ENCODE measurements around the gene WDR70.

Gene WDR70

DNA sequence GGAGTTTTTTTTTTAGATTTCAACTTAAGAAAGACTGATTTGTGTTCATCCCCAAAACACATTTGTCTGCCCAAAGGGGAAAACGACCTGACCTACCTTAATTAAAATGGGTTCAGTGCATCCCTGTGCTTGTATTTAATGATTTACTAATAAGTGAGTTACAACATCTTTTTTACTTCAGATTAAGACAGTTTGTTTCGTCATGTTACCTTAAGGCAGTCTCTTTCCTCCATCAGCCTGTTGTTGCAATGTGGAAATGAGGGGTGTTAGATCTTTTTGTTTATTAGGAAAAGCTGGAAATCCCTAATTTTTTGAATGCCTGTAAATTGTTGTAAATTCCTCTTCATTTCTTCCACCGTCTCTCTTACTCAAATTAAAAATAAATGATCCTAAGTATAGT, 283.2 kb downstream of the WDR70 start:
- TF ChIP-seq, protein P1, sequence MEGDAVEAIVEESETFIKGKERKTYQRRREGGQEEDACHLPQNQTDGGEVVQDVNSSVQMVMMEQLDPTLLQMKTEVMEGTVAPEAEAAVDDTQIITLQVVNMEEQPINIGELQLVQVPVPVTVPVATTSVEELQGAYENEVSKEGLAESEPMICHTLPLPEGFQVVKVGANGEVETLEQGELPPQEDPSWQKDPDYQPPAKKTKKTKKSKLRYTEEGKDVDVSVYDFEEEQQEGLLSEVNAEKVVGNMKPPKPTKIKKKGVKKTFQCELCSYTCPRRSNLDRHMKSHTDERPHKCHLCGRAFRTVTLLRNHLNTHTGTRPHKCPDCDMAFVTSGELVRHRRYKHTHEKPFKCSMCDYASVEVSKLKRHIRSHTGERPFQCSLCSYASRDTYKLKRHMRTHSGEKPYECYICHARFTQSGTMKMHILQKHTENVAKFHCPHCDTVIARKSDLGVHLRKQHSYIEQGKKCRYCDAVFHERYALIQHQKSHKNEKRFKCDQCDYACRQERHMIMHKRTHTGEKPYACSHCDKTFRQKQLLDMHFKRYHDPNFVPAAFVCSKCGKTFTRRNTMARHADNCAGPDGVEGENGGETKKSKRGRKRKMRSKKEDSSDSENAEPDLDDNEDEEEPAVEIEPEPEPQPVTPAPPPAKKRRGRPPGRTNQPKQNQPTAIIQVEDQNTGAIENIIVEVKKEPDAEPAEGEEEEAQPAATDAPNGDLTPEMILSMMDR (IDR thresholded peaks at IDR 0.05; ENCODE audit: low read depth, low read length) = no peak
- Histone ChIP-seq H3K9me3 (ENCODE audit: severe bottlenecking) (no peaks in the 10 kb centered on the region), H3K27me3 (ENCODE audit: insufficient read depth, low read depth, severe bottlenecking) (no peaks in the 10 kb centered on the region), H3K4me3 (ENCODE audit: low read depth, low read length) (no peak overlapping the region), H3K27ac (no peak overlapping the region; the same call in 1 of the 2 replicates), H3K36me3 (no peaks in the 10 kb centered on the region)
- DNase-seq = no peak

DNA sequence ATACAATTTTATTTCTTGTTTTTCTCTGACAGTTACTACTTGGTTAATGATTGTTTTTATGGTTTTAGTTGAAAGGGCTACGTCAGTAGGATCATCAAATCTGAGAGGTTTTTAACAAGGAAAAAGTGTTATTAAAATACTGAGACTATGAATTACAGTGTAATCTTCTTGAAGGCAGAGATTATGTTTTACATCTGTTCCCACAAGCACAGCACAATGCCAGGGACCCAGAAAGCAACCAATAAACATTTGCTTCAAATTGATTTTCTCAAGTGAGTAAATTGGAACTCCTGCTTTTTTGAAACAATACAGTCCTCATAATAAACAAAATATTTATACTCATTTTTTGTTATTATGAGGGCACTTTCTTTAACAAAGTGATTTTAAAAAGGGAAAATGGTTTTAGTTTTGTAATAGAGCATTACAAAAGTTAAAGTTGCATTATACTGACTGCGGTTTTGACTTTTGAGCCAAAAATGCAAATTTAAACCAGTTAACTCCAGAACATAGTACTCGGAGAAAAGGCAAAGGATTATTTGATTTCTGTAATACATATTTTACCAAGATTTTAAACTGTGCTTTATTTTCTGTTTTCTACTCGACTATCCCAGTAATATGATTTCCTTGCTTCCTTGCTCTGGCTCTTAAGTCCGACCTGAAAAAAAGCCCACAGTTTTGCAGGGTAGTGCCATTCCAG, 283.8 kb downstream of the WDR70 start:
- Histone ChIP-seq H3K27me3 (ENCODE audit: insufficient read depth, low read depth, severe bottlenecking) (no peaks in the 10 kb centered on the region), H3K4me3 (ENCODE audit: low read depth, low read length) (no peak overlapping the region), H3K9me3 (ENCODE audit: severe bottlenecking) (no peaks in the 10 kb centered on the region), H3K27ac (peak overlapping the region; percentile 5; the same call in 1 of the 2 replicates), H3K36me3 (no peaks in the 10 kb centered on the region)
- DNase-seq = no peak
- TF ChIP-seq, protein P1 (IDR thresholded peaks at IDR 0.05; ENCODE audit: low read depth, low read length) = no peak

GRCh38 chr5:37663538-37663937, 284.4 kb downstream of the WDR70 start:
- Histone ChIP-seq H3K27ac (peak overlapping the region; percentile 5; the same call in 1 of the 2 replicates), H3K9me3 (ENCODE audit: severe bottlenecking) (no peaks in the 10 kb centered on the region), H3K4me3 (ENCODE audit: low read depth, low read length) (no peak overlapping the region), H3K27me3 (ENCODE audit: insufficient read depth, low read depth, severe bottlenecking) (no peaks in the 10 kb centered on the region), H3K36me3 (no peaks in the 10 kb centered on the region)
- peak; percentile 27 for DNase-seq
- TF ChIP-seq, protein P1 (IDR thresholded peaks at IDR 0.05; ENCODE audit: low read depth, low read length) = no peak

- Histone ChIP-seq H3K27ac (no peak overlapping the region), H3K36me3 (no peaks in the 10 kb centered on the region), H3K9me3 (ENCODE audit: severe bottlenecking) (peaks cover under 1% of the 10 kb centered on the region), H3K4me3 (ENCODE audit: low read depth, low read length) (no peak overlapping the region), H3K27me3 (ENCODE audit: insufficient read depth, low read depth, severe bottlenecking) (no peaks in the 10 kb centered on the region)
- DNase-seq = no peak
- TF ChIP-seq, protein P1 (IDR thresholded peaks at IDR 0.05; ENCODE audit: low read depth, low read length) = no peak
These were observed 285.4 kb downstream of the WDR70 start for GRCh38 chr5:37664551-37664950.

GRCh38 chr5:37665272-37665671, 286.2 kb downstream of the WDR70 start:
- no peak for DNase-seq
- no peaks in the 10 kb centered on the region for H3K36me3 ChIP-seq

More at GRCh38 chr5:37665272-37665671, 286.2 kb downstream of the WDR70 start:
- H3K27me3 ChIP-seq (ENCODE audit: insufficient read depth, low read depth, severe bottlenecking) = no peaks in the 10 kb centered on the region
- H3K4me3 ChIP-seq (ENCODE audit: low read depth, low read length) = no peak overlapping the region
- peaks cover 4% of the 10 kb centered on the region for H3K9me3 ChIP-seq (ENCODE audit: severe bottlenecking)
- TF ChIP-seq, protein P1 (IDR thresholded peaks at IDR 0.05; ENCODE audit: low read depth, low read length) = no peak
- H3K27ac ChIP-seq = no peak overlapping the region

Measured in WERI-Rb-1 (cell line).